Endodermal cell (in vitro differentiated cells): Measurements from ENCODE around the gene TXNIP. TPM values are rescaled to one million over a fixed set of nuclear protein-coding genes. Genes with fewer than 3 reads are reported as not detected.
A peak's percentile ranks its signal among the peaks of the same experiment; 100 is the strongest.

ENCODE experiments used
- DNase-seq: peaks from one replicate; pipeline ENCODE4 v3.0.0-alpha.2; 2017
- H3K27ac ChIP-seq: 2 replicates; pipeline ENCODE4 v1.5.1; 2013; ENCODE audit warnings: mild to moderate bottlenecking, low read depth, low read length, moderate library complexity
- H3K27me3 ChIP-seq: 2 replicates; pipeline ENCODE4 v1.6.1; 2013; ENCODE audit warnings: mild to moderate bottlenecking, low read length, moderate library complexity; ENCODE audit not compliant: insufficient read depth, control insufficient read depth, poor library complexity, severe bottlenecking
- H3K36me3 ChIP-seq: 2 replicates; pipeline ENCODE4 v1.7.0; 2013; ENCODE audit warnings: mild to moderate bottlenecking, low read length, moderate library complexity; ENCODE audit not compliant: control insufficient read depth, insufficient read depth
- H3K4me1 ChIP-seq: one replicate; pipeline ENCODE4 v1.7.0; 2013; ENCODE audit warnings: low read length; ENCODE audit not compliant: control insufficient read depth, insufficient read depth
- H3K4me3 ChIP-seq: 2 replicates; pipeline ENCODE4 v1.5.1; 2013; ENCODE audit warnings: mild to moderate bottlenecking, low read length, moderate library complexity
- H3K9ac ChIP-seq: 2 replicates; pipeline ENCODE4 v1.6.1; 2013; ENCODE audit warnings: mild to moderate bottlenecking, low read length, moderate library complexity; ENCODE audit not compliant: poor library complexity, severe bottlenecking; ENCODE audit errors: extremely low read depth
- H3K9me3 ChIP-seq: 2 replicates; pipeline ENCODE4 v1.6.1; 2013; ENCODE audit warnings: mild to moderate bottlenecking, low read length, moderate library complexity; ENCODE audit not compliant: control insufficient read depth
- H3K27ac Mint-ChIP-seq: 2 replicates; pipeline ENCODE4 v1.8.0; 2020; ENCODE audit warnings: mixed read lengths
- H3K27me3 Mint-ChIP-seq: 2 replicates; pipeline ENCODE4 v1.8.0; 2021; ENCODE audit warnings: mild to moderate bottlenecking, mixed read lengths; ENCODE audit not compliant: insufficient read depth
- H3K36me3 Mint-ChIP-seq: 2 replicates; pipeline ENCODE4 v1.8.0; 2020; ENCODE audit warnings: low read depth, mixed read lengths
- H3K4me1 Mint-ChIP-seq: 2 replicates; pipeline ENCODE4 v1.8.0; 2020; ENCODE audit warnings: mixed read lengths
- H3K4me3 Mint-ChIP-seq: 2 replicates; pipeline ENCODE4 v1.8.0; 2020; ENCODE audit warnings: mild to moderate bottlenecking, moderate library complexity, mixed read lengths
- H3K9me3 Mint-ChIP-seq: 2 replicates; pipeline ENCODE4 v1.8.0; 2020; ENCODE audit warnings: mild to moderate bottlenecking, mixed read lengths
- CTCF ChIP-seq: fragments of 200-600 bp; sonication (generic); conservative IDR thresholded peaks from 2 replicates; pipeline ENCODE4 v1.5.0; 2021; ENCODE audit warnings: antibody characterized with exemption, mild to moderate bottlenecking
- WGBS, 2 experiments: methylation state at CpG; one replicate each; pipeline versions ENCODE4 v1.1.5 to v1.1.7; 2013; ENCODE audit warnings: missing lambda C conversion rate in 2 of 2, mixed read lengths in 1 of 2; ENCODE audit not compliant: insufficient coverage in 1 of 2, insufficient read length in 1 of 2; 5-methylcytosine and 5-hydroxymethylcytosine counted together
- total RNA-seq, 2 donors: library from RNA; stranded (reverse); fragmentation: NEBNext Ultra II Directional in 1 of 2; extraction: Animal tissue kit (Norgen Biotek cat#: 25700) in 1 of 2; gene quantifications; 2 replicates in 1 of 2; 3 replicates in 1 of 2; pipeline ENCODE4 v1.2.1, GENCODE V29; 2021

The TXNIP gene
- total RNA-seq, 2 donors from 2014 or later, result 9.9 to 12.2 TPM

DNA sequence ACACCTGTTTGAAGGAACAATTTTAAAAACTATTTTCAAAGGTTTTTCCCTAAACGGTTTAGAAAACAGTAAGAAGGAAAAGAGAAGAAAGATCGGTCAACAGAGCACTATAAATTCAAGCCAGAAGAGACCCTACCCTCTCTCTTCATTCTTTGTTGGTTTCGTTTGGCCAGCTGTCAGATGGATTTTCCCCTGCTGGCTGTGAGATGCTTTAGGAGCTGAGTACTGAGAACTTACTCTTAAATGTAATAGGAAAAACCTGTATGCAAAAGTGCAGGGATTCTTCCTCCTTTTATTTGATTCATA lies 1.3 kb upstream of the TXNIP start:
- H3K4me1 ChIP-seq, result no peaks in the 10 kb centered on the region
- H3K27ac ChIP-seq, result no peak overlapping the region
- no peak for TF ChIP-seq CTCF
- H3K9me3 ChIP-seq, result no peaks in the 10 kb centered on the region
- H3K36me3 ChIP-seq, result peaks cover 6% of the 10 kb centered on the region
- no peaks in the 10 kb centered on the region for H3K27me3 Mint-ChIP-seq
- 68% methylated on average over 3 of the region's 3 CpGs; no CpG with 5 or more reads in 1 of the 2 experiments for WGBS, 2 experiments
- no peaks in the 10 kb centered on the region for H3K27me3 ChIP-seq
- H3K9ac ChIP-seq, result no peak overlapping the region
- no peak overlapping the region for H3K4me3 ChIP-seq
- H3K4me3 Mint-ChIP-seq, result peak overlapping the region; percentile 87
- DNase-seq, result no peak
- H3K27ac Mint-ChIP-seq, result no peak overlapping the region
- peaks cover 25% of the 10 kb centered on the region for H3K36me3 Mint-ChIP-seq
- H3K9me3 Mint-ChIP-seq, result no peaks in the 10 kb centered on the region
- peaks cover 38% of the 10 kb centered on the region for H3K4me1 Mint-ChIP-seq

- H3K9me3 Mint-ChIP-seq, result no peaks in the 10 kb centered on the region
- H3K36me3 Mint-ChIP-seq, result peaks cover 28% of the 10 kb centered on the region
- no peaks in the 10 kb centered on the region for H3K27me3 Mint-ChIP-seq
- H3K27ac ChIP-seq, result no peak overlapping the region
- 56 to 59% methylated on average over 3 to 12 of the region's 12 CpGs for WGBS, 2 experiments
- TF ChIP-seq CTCF, result no peak
- H3K27ac Mint-ChIP-seq, result peak overlapping the region; percentile 85
- H3K9ac ChIP-seq, result no peak overlapping the region
- H3K36me3 ChIP-seq, result peaks cover 6% of the 10 kb centered on the region
- H3K4me3 ChIP-seq, result peak overlapping the region; percentile 83
- H3K27me3 ChIP-seq, result no peaks in the 10 kb centered on the region
- DNase-seq, result no peak
- peak overlapping the region; percentile 87 for H3K4me3 Mint-ChIP-seq
- peaks cover 38% of the 10 kb centered on the region for H3K4me1 Mint-ChIP-seq
- no peaks in the 10 kb centered on the region for H3K4me1 ChIP-seq
- no peaks in the 10 kb centered on the region for H3K9me3 ChIP-seq
Measured at GRCh38 chr1:145997016-145997717, 788 bp upstream of the TXNIP start.

DNA sequence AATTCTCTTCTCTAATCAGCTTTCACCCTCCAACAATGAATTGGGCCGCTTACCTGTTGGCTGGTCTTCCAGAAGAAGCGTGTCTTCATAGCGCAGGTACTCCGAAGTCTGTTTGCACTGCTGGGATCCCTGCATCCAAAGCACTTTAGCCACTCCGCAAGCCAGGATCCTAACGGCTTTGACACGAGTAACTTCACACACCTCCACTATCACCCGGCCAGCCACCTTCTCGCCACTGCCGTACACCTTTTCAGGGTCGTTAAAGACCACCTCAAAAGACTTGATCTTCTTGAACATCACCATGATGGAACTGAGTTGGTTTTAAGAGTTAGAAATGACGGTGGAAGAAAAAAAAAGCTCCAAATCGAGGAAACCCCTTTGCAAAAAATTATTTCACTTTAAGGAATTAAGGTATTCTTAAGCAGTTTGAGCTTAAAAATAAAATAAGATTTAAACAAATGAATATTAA lies 381 bp downstream of the TXNIP start:
- Histone ChIP-seq H3K27ac (no peak overlapping the region), H3K9me3 (no peaks in the 10 kb centered on the region), H3K4me1 (no peaks in the 10 kb centered on the region), H3K27me3 (no peaks in the 10 kb centered on the region), H3K9ac (peak overlapping the region; percentile 42), H3K36me3 (peaks cover 6% of the 10 kb centered on the region), H3K4me3 (peak overlapping the region; percentile 83)
- Mint-ChIP-seq H3K4me3 (peak overlapping the region; percentile 87), H3K27me3 (no peaks in the 10 kb centered on the region), H3K36me3 (peaks cover 28% of the 10 kb centered on the region), H3K4me1 (peaks cover 41% of the 10 kb centered on the region), H3K27ac (peak overlapping the region; percentile 85), H3K9me3 (no peaks in the 10 kb centered on the region)
- no peak for TF ChIP-seq CTCF
- DNase-seq, result peak; percentile 55
- 10 to 19% methylated on average over 4 to 13 of the region's 13 CpGs for WGBS, 2 experiments
